ENCODE data around the gene TCOF1.

Gene TCOF1, protein sequence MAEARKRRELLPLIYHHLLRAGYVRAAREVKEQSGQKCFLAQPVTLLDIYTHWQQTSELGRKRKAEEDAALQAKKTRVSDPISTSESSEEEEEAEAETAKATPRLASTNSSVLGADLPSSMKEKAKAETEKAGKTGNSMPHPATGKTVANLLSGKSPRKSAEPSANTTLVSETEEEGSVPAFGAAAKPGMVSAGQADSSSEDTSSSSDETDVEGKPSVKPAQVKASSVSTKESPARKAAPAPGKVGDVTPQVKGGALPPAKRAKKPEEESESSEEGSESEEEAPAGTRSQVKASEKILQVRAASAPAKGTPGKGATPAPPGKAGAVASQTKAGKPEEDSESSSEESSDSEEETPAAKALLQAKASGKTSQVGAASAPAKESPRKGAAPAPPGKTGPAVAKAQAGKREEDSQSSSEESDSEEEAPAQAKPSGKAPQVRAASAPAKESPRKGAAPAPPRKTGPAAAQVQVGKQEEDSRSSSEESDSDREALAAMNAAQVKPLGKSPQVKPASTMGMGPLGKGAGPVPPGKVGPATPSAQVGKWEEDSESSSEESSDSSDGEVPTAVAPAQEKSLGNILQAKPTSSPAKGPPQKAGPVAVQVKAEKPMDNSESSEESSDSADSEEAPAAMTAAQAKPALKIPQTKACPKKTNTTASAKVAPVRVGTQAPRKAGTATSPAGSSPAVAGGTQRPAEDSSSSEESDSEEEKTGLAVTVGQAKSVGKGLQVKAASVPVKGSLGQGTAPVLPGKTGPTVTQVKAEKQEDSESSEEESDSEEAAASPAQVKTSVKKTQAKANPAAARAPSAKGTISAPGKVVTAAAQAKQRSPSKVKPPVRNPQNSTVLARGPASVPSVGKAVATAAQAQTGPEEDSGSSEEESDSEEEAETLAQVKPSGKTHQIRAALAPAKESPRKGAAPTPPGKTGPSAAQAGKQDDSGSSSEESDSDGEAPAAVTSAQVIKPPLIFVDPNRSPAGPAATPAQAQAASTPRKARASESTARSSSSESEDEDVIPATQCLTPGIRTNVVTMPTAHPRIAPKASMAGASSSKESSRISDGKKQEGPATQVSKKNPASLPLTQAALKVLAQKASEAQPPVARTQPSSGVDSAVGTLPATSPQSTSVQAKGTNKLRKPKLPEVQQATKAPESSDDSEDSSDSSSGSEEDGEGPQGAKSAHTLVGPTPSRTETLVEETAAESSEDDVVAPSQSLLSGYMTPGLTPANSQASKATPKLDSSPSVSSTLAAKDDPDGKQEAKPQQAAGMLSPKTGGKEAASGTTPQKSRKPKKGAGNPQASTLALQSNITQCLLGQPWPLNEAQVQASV (N-terminal part only)

DNA sequence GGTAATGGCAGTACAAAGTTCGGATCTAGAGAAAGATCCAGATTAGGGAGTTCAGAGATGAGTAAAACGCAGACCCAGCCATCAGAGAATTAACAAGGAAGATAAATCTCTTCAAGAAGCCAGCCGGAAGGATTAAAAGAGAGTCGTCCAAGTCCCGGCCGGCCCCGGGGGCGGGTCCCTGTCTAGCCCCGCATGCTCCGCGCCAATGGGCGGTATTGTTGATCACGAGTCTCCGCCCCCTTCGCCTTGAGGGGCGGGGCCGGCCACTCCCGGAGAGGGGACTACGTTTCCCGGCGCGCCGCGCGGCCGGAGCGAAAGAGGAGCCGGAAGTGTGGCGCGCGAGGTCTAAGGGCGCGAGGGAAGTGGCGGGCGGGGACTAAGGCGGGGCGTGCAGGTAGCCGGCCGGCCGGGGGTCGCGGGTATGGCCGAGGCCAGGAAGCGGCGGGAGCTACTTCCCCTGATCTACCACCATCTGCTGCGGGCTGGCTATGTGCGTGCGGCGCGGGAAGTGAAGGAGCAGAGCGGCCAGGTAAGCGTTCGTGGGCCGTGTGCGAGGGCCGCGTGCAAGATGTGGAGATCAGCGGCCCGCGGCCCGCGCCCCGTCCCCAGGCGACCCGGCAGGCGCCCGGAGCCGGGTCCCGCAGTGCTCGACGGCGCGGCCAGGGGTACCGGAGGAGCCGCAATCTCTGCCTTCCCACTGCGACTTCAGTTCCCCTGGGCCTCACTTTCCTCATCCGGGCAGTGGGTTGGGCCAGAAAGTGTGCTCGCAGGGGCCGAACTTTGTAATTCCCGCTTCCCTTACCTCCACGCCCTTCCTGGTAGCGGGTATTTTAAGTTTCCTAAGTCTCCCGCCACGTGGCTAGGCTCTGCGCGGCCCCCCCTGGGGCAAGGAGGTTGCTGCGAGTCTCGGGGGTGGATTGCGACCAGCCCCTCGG, at the start of gene TCOF1:
TCOF1 (plus strand) TSS at position 372 of the 935 bp plus-strand sequence; CDS start at position 422, 50 bp downstream.
- peak; percentile 96 for DNase-seq (ENCODE audit: low read depth, low spot score)

DNA sequence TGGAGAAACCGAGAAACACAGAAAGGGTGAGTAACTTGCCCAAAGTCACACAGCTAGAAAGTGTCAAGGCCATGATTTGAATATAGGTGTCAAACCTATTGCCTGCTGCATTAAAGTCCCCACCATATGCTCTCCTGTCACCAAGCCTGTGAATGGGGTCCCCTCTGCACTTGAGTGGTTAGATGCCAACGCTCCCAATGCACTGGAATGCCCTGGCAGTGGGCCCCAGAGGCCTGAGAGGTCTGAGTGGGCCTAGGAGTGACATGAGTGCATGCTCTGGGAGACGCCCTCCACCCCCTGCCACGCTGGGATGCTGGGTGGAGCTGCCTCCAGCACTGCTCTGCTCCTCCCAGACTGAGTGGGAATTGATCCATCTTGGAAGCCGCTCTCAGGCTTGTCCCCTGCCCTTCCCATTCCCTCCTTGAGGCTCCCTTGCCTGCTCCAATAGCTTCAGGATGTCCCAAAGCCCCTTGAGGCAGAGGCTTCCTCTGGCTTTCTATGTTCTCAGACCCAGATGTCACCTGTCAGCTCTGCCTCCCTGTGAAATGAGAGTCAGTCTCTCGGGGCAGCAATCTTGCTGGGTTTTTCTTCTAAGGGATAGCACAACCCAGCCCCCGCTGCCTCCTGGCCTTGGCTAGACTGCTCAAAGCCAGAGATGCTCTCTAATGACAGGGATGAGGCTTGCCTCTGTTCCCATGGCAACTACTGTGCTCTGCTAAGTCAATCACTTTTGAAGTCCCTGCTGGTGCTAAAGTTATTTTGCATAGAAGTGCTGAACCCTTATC, 48.2 kb upstream of the TCOF1 start:
- no peak for DNase-seq (ENCODE audit: low read depth, low spot score)

DNA sequence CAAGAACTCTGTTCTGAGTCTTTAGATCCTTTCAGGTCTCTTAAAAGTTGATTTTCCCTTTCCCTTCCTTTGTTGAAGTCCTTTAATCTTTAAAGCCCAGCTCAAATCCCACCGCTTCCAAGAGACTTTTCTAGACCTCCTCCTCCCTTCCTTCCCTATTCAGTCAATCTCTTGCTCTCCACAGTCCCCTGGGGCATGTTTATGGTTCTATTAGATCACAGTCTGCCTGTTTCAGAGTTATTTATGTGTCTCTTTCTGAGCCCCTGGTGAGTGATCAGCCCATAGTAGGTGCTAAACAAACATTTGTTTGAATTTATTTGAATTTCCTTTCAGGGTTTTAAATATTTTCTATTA, 47.6 kb upstream of the TCOF1 start:
- no peak for DNase-seq (ENCODE audit: low read depth, low spot score)

DNA sequence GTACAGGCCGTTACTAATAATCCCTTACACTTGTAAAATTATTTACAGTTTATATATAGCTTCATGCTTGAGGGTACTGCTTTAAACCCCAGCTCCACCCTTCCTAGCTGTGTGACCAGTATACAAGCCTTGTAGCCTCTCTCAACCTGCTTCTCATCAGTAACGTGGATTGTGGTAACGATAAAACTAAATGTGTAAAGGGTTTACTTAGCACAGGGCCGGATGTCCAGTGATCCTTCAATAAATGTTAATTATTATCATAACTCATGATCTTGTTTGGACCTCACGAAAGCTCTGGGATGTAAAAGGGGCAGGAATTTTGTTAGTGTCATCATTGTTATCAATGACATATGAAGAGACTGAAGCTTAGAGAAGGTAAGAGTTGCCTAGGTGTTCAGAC, 47.3 kb upstream of the TCOF1 start:
- DNase-seq (ENCODE audit: low read depth, low spot score): no peak

DNA sequence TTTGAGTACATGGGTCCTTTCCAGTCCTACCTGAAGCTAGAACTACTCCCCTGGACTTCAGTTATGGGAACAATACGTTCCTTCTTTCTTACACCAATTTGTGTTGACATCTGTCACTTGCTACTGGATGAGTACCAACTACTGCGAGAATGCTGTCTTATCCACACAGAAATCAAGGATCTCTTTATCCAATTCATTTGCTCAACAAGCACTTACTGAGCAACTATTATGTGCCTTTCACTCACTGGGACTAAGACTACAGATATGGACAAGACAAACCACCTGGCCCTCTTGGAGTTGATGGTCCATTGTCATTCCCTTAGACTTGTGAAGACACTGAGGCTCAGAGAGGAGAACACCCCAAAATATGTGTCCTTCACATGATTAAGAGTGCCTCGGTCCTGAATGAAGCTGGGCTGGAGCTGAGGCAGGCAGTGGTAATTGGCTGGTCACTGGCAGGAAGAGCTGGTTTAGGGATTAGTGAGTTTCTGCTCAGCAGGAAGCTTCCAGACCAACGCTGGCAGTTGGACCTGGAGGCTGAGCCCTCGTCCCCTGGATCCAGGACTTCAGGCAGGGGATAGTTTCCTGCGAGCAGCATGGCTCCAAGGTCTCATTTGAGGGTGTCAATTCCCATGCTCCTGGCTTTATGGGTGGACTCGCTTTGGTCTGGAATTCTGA, 46.3 kb upstream of the TCOF1 start:
- no peak for DNase-seq (ENCODE audit: low read depth, low spot score)

DNA sequence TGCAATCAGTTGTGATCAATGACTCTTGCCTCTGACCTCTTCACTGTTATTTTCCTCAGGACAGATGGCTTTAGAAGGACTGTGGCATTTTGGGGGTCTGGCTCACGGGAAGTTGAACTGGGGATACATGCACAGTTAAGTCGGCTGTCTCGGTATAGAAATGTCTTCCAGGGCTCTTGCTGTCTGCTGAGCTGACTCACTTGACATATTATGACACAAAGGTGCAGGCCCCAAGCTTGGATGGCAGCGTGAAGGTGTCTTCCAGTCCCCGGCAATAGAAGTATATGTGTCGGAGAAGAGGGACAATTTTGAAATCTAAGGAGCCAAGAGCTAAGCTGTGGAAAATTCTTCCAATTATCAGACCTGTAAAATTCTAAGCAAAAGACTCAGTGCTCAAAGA, 45.0 kb upstream of the TCOF1 start:
- DNase-seq (ENCODE audit: low read depth, low spot score): no peak

DNA sequence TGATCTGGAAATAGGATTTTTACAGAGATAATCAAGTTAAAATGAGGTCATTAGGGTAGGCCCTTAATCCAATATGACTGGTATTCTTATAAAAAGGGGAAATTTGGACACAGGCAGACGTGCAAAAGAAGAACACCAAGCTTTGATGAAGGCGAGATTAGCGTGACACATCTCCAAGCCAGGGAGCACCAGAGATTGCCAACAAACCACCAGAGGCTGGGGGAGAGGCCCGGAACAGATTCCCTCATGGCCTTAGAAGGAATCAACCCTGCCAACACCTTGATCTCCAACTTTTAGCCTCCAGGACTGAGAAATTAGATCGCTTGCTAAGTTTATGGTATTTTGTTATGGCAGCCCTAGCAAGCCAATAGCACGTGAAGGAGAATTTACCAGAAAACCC, 44.0 kb upstream of the TCOF1 start:
- no peak for DNase-seq (ENCODE audit: low read depth, low spot score)

DNA sequence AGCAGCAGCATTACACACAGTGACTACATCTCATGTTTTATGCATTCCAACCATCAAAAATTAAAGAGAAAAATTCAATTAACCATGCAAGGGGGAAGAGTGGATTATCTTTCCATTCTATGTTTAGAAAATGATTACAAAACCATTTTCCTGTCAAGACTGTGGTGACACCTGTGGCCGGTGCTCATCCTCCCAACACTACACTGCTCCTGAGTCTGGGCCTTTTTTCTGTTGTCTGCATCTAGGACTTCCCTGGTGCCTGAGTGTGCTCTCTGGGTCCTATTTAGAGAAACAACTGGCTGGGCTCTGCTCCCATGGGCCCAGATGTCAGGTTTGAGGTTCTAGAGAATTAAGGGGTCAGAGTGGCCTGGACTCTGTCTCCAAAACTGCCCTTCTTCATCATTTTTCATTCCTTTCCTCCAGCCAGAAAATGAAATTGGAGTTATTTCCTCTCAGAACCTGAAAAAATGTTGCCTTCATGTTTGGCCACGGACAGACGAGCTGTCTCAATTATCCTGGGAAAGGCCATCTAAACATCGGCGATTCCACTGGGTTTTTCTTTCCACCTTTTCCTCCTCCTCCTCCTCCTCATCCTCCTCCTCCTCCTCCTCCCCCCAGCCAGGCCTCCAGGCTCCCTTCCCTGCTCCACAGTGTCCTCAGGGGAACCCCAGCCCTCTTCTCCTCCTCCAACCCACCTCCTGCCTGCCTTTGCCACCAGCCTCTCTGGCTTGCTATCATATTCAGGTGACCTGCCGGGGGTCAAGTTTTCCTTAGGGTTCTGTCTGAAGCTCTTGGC, 43.4 kb upstream of the TCOF1 start:
- no peak for DNase-seq (ENCODE audit: low read depth, low spot score)

DNA sequence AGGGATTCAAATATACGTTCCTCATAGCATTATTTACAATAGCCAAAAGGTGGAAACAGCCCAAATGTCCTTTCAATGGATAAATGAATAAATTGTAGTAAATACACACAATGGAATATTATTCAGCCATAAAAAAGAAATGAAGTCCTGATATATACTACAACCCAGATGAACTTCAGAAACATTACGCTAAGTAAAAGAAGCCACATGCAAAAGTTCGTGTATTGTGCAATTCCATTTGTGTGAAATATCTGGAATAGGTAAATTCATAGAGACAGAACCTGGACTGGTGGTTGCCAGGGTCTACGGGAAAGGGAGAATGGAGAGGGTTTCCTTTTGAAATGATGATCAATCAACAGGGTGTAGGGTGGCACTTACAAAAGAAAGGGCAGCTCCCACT, 42.3 kb upstream of the TCOF1 start:
- no peak for DNase-seq (ENCODE audit: low read depth, low spot score)

DNA sequence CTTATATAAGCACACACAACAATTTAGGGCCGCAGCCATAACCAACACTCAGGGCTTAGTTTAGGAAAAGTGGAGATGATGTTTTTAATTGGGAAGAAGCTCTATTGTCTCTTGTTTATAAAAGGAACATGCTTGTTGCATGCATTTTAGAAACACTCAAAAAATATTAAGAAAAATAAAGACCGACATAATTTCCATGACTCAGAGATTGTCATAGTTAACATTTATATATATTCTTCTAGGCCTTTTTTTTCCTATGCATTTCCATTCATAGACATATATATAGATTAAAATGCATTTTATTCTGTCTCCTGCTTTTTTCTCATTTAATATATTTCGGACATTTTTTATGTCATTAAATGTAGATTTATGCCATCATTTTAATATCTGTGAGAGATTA, 41.2 kb upstream of the TCOF1 start:
- DNase-seq (ENCODE audit: low read depth, low spot score): no peak

DNA sequence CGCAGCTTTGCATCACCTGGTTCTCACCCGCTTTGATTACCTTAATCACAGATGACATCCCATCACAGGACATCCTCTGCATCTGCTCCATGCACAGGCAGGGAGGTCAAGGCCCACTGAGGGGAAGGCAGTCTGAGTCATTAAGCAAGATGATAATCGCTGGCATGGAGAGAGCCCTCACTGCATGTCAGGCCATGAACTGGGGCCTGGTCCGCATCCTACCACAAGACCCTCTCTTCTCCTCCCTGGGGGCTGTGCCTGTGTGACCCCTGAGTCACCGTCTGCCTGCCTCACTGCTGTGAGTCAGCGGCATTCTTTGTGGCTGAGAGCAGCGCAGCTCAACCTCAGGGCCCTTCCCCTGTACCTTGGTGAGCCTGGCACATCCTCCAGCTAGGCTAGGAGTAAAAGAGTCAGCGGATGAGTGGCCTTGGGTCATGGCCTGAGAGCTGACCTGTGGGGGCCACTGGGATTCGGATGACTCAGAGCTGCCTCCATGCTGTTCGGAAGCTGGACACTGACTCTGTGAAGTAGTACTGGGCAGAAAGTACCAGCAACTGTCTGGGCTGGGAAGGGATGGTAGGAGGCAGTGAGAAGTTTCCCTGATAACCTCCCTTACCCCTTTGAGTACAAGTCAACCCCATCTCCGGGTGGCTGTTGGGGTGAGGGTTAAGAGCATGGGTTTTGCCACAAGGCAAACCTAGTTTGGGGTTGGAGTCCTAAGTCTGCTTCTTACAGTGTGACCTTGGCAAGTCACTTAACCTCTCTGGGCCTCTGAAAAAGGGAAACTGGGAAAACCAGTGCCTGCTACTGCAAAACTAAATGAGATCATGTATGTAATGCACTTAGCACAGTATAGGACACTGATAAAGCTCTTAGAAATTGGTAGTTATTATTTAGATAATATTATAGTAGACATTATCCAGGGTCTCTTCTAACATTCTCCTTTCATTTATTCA, 40.2 kb upstream of the TCOF1 start:
- no peak for DNase-seq (ENCODE audit: low read depth, low spot score)

DNA sequence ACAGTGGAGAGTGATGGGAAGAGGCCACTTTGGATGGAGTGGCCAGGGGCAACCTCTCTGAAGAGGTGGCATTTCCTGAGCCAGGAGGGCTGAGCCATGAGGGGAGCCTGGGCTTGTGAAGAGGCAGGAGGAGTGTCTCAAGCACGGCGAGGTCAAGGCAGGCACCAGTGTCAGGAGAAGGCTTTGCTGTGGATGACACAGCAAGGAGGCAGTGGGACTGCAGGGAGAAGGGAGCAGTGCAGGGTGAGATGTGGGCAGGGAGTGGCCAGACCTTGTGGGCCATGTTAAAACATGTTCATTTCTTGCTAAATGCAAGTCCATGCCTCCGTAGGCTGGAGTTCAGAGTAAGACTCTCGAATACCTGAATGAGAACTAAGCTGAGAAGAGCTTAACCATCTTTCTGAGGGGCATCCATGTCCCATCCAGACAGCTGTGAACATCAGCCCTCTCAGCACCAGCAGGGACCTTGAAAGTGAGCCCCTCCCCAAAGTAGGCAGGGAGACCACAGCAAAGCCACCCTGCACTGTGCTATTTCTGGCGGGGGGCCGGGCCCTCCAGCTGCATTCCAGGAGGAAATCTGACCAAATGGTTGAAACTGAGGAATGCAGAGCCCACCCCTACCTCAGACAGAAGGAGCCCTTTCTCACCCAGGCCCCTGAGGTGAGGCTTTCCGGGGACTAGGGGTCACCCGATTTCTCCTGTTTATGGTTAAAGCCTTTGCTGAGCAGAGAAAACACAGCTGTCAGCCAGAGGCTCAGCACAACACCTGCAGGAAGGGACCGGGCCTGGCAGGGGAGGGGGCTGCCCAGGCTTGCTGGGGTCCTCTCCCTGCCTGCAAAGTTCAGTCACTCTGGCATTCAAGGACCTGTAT, 38.6 kb upstream of the TCOF1 start:
- no peak for DNase-seq (ENCODE audit: low read depth, low spot score)

DNA sequence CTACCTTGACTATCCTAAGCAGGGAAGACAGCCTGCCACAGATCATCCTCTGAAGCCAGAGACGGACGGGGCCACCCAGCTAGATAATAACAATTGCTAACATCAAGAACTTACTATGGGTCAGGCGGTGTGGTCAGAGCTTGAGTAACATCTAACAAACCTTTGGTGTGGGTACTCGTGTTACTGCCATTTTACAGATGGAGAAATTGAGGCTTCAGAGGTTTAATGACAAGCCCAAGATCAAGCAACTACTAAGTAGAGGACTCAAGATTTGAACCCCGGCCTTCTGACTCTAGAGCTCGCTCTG, 38.1 kb upstream of the TCOF1 start:
- DNase-seq (ENCODE audit: low read depth, low spot score): no peak

DNA sequence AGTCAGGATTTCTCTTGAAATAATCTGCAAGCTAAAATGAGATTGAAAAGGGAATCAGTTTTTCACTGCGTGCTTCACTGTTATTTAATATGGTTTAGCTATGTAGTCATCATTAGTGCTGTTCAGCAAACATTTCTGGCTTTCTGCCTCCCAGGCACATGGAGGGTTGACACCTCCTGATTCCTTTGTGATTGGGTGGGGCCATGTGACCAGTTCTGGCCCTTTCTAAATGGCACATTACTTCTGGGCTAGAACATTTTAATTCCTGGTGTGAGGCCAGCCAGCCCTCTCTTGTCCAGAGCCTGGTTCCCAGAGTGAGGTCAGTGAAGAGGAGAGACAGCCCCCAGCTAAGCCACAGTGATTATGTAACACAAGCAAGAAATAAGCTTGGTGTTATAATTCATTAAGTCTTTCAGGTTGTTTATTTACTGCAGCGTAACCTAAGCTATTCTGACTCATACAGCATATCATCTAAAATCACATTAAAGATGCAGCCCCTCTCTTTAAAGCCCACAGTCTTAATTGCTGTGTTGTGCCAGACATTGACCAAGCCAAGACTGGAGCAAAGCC, 37.4 kb upstream of the TCOF1 start:
- DNase-seq (ENCODE audit: low read depth, low spot score): no peak

DNA sequence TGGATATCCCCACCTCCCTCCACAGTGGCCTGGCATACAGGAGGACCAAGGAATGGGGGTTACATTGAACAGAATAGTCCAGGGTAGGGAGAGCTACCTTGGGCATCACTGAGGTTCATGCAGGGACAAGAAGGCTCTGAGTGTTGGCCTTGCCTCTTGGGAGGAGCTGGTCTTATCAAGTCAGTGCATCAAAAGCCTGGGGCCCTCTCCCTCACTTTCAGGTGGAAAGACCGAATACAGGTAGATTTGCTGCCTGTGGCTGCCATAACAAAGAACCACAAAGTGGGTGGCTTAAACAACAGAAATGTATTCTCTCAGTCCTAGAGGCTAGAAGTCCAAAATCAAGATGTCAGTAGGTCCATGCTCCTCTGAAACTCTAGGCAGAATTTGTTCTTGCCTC, 36.3 kb upstream of the TCOF1 start:
- DNase-seq (ENCODE audit: low read depth, low spot score): no peak

DNA sequence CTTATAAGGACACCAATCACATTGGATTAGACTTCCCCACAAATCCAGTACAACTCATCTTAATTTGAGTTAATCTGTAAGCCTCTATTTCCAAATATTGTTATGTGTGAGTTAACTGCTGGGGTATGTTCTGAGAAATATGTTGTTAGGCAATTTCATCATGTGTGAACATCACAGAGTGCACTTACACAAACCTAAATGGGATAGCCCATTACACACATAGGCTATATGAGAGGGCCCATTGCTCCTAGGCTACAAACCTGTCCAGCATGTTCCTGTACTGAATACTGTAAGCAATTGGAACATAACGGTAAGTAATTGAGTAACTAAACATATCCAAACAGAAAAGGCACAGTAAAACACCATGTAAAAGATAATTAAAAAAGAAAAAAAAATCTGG, 35.7 kb upstream of the TCOF1 start:
- DNase-seq (ENCODE audit: low read depth, low spot score): no peak

All from activated CD4-positive, CD25-positive, alpha-beta regulatory T cell treated with anti-CD3 and anti-CD28 coated beads, Interleukin-2, amount 50 U/mL, for 16 hours (primary cell).